KOPT-K1 (cell line): ENCODE measurements around the gene NCLN.
"Not testable (repeated sequence)": the region's sequence is repeated elsewhere in the genome, so short reads cannot be mapped to it uniquely, and the experiment has no call there.

ENCODE experiments used
- H3K27ac ChIP-seq: fragments of 200-600 bp; sonication (generic); 2 replicates; pipeline ENCODE4 v1.5.1; 2016; ENCODE audit warnings: antibody characterized with exemption, mild to moderate bottlenecking, low read depth, low read length; ENCODE audit not compliant: poor library complexity, severe bottlenecking
- H3K36me3 ChIP-seq: fragments of 200-600 bp; sonication (generic); 2 replicates; pipeline ENCODE4 v1.5.1; 2017; ENCODE audit warnings: antibody characterized with exemption, mild to moderate bottlenecking, low read length, moderate library complexity; ENCODE audit not compliant: insufficient read depth
- H3K9me3 ChIP-seq: fragments of 200-600 bp; sonication (generic); 2 replicates; pipeline ENCODE4 v1.5.1; 2017; ENCODE audit warnings: antibody characterized with exemption, low read length, mild to moderate bottlenecking; ENCODE audit not compliant: insufficient read depth, poor library complexity, severe bottlenecking

The NCLN gene

GRCh38 chr19:3233831-3234230 is 48.1 kb downstream of the NCLN start:
- no peak overlapping the region for H3K27ac ChIP-seq
- no peaks in the 10 kb centered on the region for H3K36me3 ChIP-seq
- no peaks in the 10 kb centered on the region for H3K9me3 ChIP-seq

- Histone ChIP-seq H3K36me3 (no peaks in the 10 kb centered on the region), H3K9me3 (no peaks in the 10 kb centered on the region), H3K27ac (no peak overlapping the region)
Observed at GRCh38 chr19:3234800-3235199, 49.1 kb downstream of the NCLN start.

GRCh38 chr19:3235604-3236003 is 49.9 kb downstream of the NCLN start:
- H3K27ac ChIP-seq = not testable (repeated sequence)

GRCh38 chr19:3236272-3236671 is 50.5 kb downstream of the NCLN start:
- H3K9me3 ChIP-seq = no peaks in the 10 kb centered on the region
- H3K36me3 ChIP-seq = no peaks in the 10 kb centered on the region
- no peak overlapping the region for H3K27ac ChIP-seq

More at GRCh38 chr19:3235604-3236003, 49.9 kb downstream of the NCLN start:
- not testable (repeated sequence) for H3K36me3 ChIP-seq, H3K9me3 ChIP-seq

- Histone ChIP-seq H3K9me3 (no peaks in the 10 kb centered on the region), H3K27ac (no peak overlapping the region), H3K36me3 (no peaks in the 10 kb centered on the region)
Observed at GRCh38 chr19:3238066-3238561, 52.4 kb downstream of the NCLN start.

DNA sequence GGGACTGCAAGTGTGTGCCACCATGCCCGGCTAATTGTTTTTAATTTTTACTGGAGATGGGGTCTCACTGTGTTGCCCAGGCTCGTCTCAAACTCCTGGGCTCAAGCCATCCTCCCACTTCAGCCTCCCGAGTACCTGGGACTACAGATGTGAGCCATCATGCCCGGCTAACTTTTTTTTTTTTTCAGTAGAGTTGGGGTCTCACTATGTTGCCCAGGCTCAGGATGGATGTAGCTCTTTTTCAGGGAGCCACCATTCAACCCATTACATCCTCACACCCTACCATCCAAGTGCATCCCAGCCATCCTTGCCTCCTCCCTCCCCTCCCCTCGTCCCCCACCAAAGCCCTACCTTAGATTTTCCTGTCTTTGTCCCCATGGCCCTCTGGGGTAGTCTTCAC is 53.6 kb downstream of the NCLN start:
- Histone ChIP-seq H3K27ac (no peak overlapping the region), H3K9me3 (no peaks in the 10 kb centered on the region), H3K36me3 (no peaks in the 10 kb centered on the region)

DNA sequence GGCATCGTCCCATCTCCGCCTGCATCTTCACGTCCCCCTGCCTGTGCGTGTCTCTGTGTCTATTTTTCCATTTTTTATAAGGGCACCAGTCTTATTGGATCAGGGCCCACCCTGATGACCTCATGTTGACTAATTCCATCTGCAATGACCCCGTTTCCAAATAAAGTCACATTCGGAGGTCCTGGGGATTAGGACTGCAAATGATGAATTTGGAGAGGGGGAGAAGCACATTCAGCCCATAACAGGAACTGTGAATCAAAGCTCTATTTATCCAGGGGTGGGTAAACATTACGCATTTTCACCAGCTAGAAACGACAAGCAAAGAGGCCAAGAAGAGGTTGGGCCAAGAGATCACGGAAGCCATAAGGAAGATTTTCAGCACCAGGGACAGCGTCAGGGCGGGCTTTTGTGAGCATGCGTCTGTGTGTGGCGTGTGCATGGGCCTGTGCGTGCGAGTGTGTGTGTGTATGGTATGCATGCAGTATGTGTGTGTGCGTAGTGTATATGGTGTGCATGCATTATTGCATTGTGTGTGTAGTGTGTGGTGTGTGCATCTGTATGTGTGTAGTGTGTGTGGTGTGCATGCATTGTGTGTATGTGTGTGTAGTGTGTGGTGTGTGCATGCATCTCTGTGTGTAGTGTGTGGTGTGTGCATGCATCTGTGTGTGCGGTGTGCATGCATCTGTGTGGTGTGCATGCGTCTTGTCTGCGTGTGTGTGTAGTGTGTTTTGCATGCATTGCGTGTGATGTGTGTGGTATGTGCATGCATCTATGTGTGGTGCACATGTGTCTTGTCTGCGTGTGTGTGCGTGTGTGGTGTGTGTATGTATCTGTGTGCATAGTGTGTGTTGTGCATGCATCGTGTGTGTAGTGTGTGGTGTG is 58.3 kb downstream of the NCLN start:
- Histone ChIP-seq H3K36me3 (no peaks in the 10 kb centered on the region), H3K9me3 (no peaks in the 10 kb centered on the region), H3K27ac (no peak overlapping the region)

DNA sequence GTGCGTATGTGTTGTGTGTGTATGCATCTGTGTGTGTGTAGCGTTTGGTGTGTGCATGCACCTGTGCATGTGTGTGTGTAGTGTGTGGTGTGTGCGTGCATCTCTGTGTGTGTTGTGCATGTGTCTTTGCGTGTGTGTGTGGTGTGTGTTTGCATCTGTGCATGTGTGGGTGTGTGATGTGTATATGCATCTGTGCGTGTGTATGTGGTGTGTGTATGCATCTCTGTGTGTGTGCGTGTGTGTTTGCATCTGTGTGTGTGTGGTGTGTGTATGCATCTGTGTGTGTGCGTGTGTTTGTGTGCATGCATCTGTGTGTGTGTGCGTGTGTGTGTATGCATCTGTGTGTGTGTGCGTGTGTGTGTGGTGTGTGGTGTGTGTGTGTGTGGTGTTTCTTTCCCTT is 59.3 kb downstream of the NCLN start:
- H3K9me3 ChIP-seq = no peaks in the 10 kb centered on the region
- H3K36me3 ChIP-seq = no peaks in the 10 kb centered on the region
- H3K27ac ChIP-seq = no peak overlapping the region

DNA sequence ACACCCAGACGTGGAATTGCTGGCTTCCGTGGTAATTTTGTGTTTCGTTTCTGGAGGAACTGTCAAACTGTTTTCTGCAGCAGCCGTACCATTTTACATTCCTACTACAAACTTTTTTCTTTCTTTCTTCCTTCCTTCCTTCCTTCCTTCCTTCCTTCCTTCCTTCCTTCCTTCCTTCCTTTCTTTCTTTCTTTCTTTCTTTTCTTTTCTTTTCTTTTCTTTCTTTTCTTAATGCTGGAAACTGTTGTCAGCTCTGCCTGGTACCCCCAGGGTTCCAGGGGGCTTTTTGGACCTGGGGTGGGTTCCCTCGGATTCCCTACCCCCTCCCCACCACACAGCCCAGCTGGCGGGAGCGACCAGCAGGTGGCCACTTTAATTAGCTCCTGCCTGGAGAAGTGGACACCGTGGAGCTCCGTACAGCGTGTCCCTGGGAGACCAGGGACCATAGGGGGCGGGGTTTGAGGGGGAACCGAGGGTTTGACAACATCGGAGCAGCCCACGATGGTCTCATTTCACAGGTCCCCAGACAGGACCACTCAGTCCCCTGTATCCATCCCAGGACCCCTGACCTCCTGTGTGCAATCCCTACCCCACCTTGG is 63.1 kb downstream of the NCLN start:
- Histone ChIP-seq H3K27ac (no peak overlapping the region), H3K9me3 (no peaks in the 10 kb centered on the region), H3K36me3 (no peaks in the 10 kb centered on the region)

GRCh38 chr19:3249408-3249807 is 63.7 kb downstream of the NCLN start:
- H3K9me3 ChIP-seq = no peaks in the 10 kb centered on the region
- no peaks in the 10 kb centered on the region for H3K36me3 ChIP-seq
- H3K27ac ChIP-seq = no peak overlapping the region

GRCh38 chr19:3250675-3251074 is 64.9 kb downstream of the NCLN start:
- Histone ChIP-seq H3K9me3 (no peaks in the 10 kb centered on the region), H3K36me3 (no peaks in the 10 kb centered on the region), H3K27ac (no peak overlapping the region)

DNA sequence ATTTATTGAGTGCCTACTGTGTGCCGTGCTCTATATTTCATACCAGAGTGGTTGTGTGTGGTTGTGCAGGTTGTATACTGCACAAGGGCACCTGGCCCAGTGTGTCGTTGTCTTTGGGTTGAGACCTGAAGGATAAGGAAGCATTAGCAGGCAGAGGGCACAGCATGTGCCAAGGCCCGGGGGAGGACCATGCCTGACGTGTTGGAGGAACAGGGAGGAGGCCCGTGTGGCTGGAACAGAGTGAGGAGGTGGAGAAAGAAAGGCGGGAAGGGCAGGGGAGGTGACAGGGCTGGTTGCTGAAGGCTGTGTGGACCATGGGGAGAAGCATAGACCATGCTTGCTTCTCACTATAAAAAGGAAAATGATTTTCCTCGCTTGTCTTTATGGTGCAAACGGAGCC is 65.5 kb downstream of the NCLN start:
- Histone ChIP-seq H3K36me3 (no peaks in the 10 kb centered on the region), H3K9me3 (no peaks in the 10 kb centered on the region), H3K27ac (no peak overlapping the region)

DNA sequence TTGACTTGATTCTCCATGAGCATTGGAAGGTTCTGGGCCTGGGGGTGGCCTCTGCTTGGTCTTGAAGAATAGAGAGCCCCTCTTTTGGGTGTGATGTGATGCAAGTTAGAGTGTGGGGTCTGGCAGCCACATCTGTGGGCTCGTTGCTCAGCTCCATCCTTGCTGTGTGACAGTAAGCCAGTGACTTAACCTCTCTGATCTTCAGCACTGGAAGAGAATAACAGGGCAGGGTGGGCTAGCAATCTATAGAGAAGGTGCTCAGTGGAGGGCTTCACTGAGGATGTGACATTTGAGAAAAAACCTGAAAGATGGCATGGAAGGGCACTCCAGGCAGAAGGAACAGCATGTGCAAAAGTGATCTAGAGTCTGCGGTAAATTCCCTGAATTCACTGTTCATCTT is 66.9 kb downstream of the NCLN start:
- H3K36me3 ChIP-seq = no peaks in the 10 kb centered on the region
- no peak overlapping the region for H3K27ac ChIP-seq
- H3K9me3 ChIP-seq = no peaks in the 10 kb centered on the region

DNA sequence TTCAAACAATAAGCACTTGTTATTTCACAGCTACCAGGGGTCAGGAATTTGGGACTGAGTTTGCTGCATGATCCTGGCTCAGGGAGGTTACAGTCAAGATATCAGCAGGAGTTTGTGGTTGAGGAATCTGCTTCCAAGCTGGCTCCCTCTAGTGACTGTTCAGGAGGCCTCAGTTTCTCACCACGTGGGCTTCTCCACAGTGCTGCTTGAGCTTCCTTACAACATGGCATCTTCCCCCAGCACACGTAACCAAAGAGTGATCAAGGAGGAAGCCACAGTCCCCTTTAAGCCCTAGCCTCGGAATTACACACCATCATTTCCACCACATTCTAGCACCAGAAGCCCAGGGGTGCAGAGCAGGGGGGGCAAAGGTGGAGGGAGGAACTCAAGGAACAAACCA is 67.5 kb downstream of the NCLN start:
- no peaks in the 10 kb centered on the region for H3K36me3 ChIP-seq
- no peaks in the 10 kb centered on the region for H3K9me3 ChIP-seq
- no peak overlapping the region for H3K27ac ChIP-seq

GRCh38 chr19:3254520-3254919 is 68.8 kb downstream of the NCLN start:
- H3K27ac ChIP-seq = no peak overlapping the region
- H3K36me3 ChIP-seq = no peaks in the 10 kb centered on the region
- H3K9me3 ChIP-seq = no peaks in the 10 kb centered on the region

- no peaks in the 10 kb centered on the region for H3K36me3 ChIP-seq
- H3K27ac ChIP-seq = no peak overlapping the region
- no peaks in the 10 kb centered on the region for H3K9me3 ChIP-seq
Observed at GRCh38 chr19:3257071-3257470, 71.3 kb downstream of the NCLN start.
